COR-L47 (cell line): ENCODE data around the gene VWC2.

Experiments used
- DNase-seq: peaks from one replicate; lab custom pipeline; 2025; lab: John Stamatoyannopoulos, UW

The VWC2 gene

GRCh38 chr7:49783446-49783845 is 10.0 kb downstream of the VWC2 start:
- no peak for DNase-seq

GRCh38 chr7:49787980-49788379 is 14.5 kb downstream of the VWC2 start:
- no peak for DNase-seq

GRCh38 chr7:49788455-49789059 is 15.1 kb downstream of the VWC2 start:
- no peak for DNase-seq

GRCh38 chr7:49789736-49790135 is 16.3 kb downstream of the VWC2 start:
- no peak for DNase-seq

- no peak for DNase-seq
Measured at GRCh38 chr7:49790209-49790608, 16.8 kb downstream of the VWC2 start.

GRCh38 chr7:49791088-49791741 is 17.8 kb downstream of the VWC2 start:
- DNase-seq: peak; percentile 42

GRCh38 chr7:49797987-49798660 is 24.7 kb downstream of the VWC2 start:
- DNase-seq: no peak

- DNase-seq: no peak
Measured at GRCh38 chr7:49800031-49800430, 26.6 kb downstream of the VWC2 start.

GRCh38 chr7:49802600-49802999 is 29.2 kb downstream of the VWC2 start:
- no peak for DNase-seq

- no peak for DNase-seq
Measured at GRCh38 chr7:49803812-49804211, 30.4 kb downstream of the VWC2 start.

- no peak for DNase-seq
Measured at GRCh38 chr7:49805371-49806007, 32.1 kb downstream of the VWC2 start.

GRCh38 chr7:49812534-49812933 is 39.1 kb downstream of the VWC2 start:
- DNase-seq: no peak

GRCh38 chr7:49817279-49817678 is 43.8 kb downstream of the VWC2 start:
- DNase-seq: no peak

- no peak for DNase-seq
Measured at GRCh38 chr7:49821181-49821580, 47.7 kb downstream of the VWC2 start.

GRCh38 chr7:49822856-49823255 is 49.4 kb downstream of the VWC2 start:
- no peak for DNase-seq

- DNase-seq: no peak
Measured at GRCh38 chr7:49823566-49823965, 50.1 kb downstream of the VWC2 start.

GRCh38 chr7:49839863-49840645 is 66.6 kb downstream of the VWC2 start:
- peak; percentile 7 for DNase-seq

- DNase-seq: no peak
Measured at GRCh38 chr7:49840751-49841405, 67.4 kb downstream of the VWC2 start.

GRCh38 chr7:49845626-49846025 is 72.2 kb downstream of the VWC2 start:
- DNase-seq: no peak

- DNase-seq: no peak
Measured at GRCh38 chr7:49848211-49848841, 74.9 kb downstream of the VWC2 start.
